IMR-90 (cell line): ENCODE data around the gene KLF16. TPM values are rescaled to one million over a fixed set of nuclear protein-coding genes. Genes with fewer than 3 reads are reported as not detected.

Source experiments
- ATAC-seq: fragments of 200-7000 bp; cut with Tn5 transposase; 2 replicates; pipeline ENCODE4 v1.9.1; 2020; ENCODE audit warnings: low read depth, mild to moderate bottlenecking, moderate library complexity
- BruUV-seq: library from RNA; stranded (reverse); fragments of 400-500 nt; replicated peaks from 2 replicates; lab custom pipeline; 2021; lab: Mats Ljungman, UMichigan
- CTCF ChIA-PET: fragments of 300-600 bp; formaldehyde crosslinking; extraction: SDS; loops from one replicate; lab custom pipeline; 2021; ENCODE audit warnings: antibody characterized with exemption; lab: Yijun Ruan, JAX
- POLR2A ChIA-PET: fragments of 300-600 bp; sonication (Branson Sonifier 250); formaldehyde crosslinking; loops from one replicate; lab custom pipeline; 2022; ENCODE audit warnings: antibody characterized with exemption; ENCODE audit not compliant: unreplicated experiment; lab: Charles Lee
- DNase-seq: peaks from one replicate; pipeline ENCODE4 v3.0.0; 2013
- H2AFZ ChIP-seq: replicated peaks from 2 replicates; pipeline ENCODE3; 2013; ENCODE audit warnings: low read length, mild to moderate bottlenecking; ENCODE audit not compliant: poor library complexity
- H2AK5ac ChIP-seq: 2 replicates; pipeline ENCODE4 v1.6.1; 2013; ENCODE audit warnings: low read depth, low read length, inconsistent platforms
- H2AK9ac ChIP-seq: replicated peaks from 2 replicates; pipeline ENCODE3; 2013; ENCODE audit warnings: mild to moderate bottlenecking, low read depth, low read length, moderate library complexity; ENCODE audit not compliant: poor library complexity
- H2BK120ac ChIP-seq: 2 replicates; pipeline ENCODE4 v1.6.1; 2013; ENCODE audit warnings: low read depth, low read length, inconsistent platforms
- H2BK15ac ChIP-seq: 3 replicates; pipeline ENCODE4 v1.6.1; 2013; ENCODE audit warnings: low read depth, low read length, inconsistent platforms
- H2BK20ac ChIP-seq: 2 replicates; pipeline ENCODE4 v1.6.1; 2013; ENCODE audit warnings: low read depth, mild to moderate bottlenecking, inconsistent platforms, low read length, moderate library complexity
- H2BK5ac ChIP-seq: 2 replicates; pipeline ENCODE4 v1.6.1; 2013; ENCODE audit warnings: mild to moderate bottlenecking, low read depth, low read length, inconsistent platforms; ENCODE audit not compliant: poor library complexity, severe bottlenecking
- H3K14ac ChIP-seq: replicated peaks from 2 replicates; pipeline ENCODE4 v1.6.1; 2013; ENCODE audit warnings: low read depth, low read length, inconsistent platforms
- H3K18ac ChIP-seq: 2 replicates; pipeline ENCODE4 v1.6.1; 2013; ENCODE audit warnings: low read depth, low read length, control low read depth
- H3K23ac ChIP-seq: 2 replicates; pipeline ENCODE4 v1.6.1; 2013; ENCODE audit warnings: low read depth, low read length, inconsistent platforms
- H3K27ac ChIP-seq: 2 replicates; pipeline ENCODE4 v1.5.1; 2013; ENCODE audit warnings: mild to moderate bottlenecking, control low read depth, low read length; ENCODE audit not compliant: insufficient read depth
- H3K27me3 ChIP-seq: 2 replicates; pipeline ENCODE4 v1.6.1; 2013; ENCODE audit warnings: low read length; ENCODE audit not compliant: control insufficient read depth, insufficient read depth
- H3K36me3 ChIP-seq: 2 replicates; pipeline ENCODE4 v1.6.1; 2013; ENCODE audit warnings: low read length, mixed read lengths; ENCODE audit not compliant: control insufficient read depth, insufficient read depth
- H3K4ac ChIP-seq: 2 replicates; pipeline ENCODE4 v1.6.1; 2013; ENCODE audit warnings: low read depth, low read length, inconsistent platforms
- H3K4me1 ChIP-seq: 2 replicates; pipeline ENCODE4 v1.6.1; 2013; ENCODE audit warnings: low read length, mixed read lengths; ENCODE audit not compliant: control insufficient read depth, insufficient read depth
- H3K4me2 ChIP-seq: 2 replicates; pipeline ENCODE4 v1.6.1; 2013; ENCODE audit warnings: low read depth, mild to moderate bottlenecking, control low read depth, low read length, moderate library complexity
- H3K4me3 ChIP-seq: 2 replicates; pipeline ENCODE4 v1.5.1; 2013; ENCODE audit warnings: low read depth, mild to moderate bottlenecking, control low read depth, low read length, moderate library complexity; ENCODE audit not compliant: insufficient read depth
- H3K56ac ChIP-seq: 2 replicates; pipeline ENCODE4 v1.6.1; 2013; ENCODE audit warnings: low read length, inconsistent platforms; ENCODE audit not compliant: insufficient read depth; ENCODE audit errors: extremely low read depth
- H3K79me1 ChIP-seq, 2 experiments: 2 replicates each; pipeline ENCODE4 v1.6.1; 2013; ENCODE audit warnings: low read length in 2 of 2, inconsistent platforms in 1 of 2, low read depth in 1 of 2
- H3K9ac ChIP-seq: 2 replicates; pipeline ENCODE4 v1.6.1; 2013; ENCODE audit warnings: low read depth, low read length, control low read depth
- H3K9me1 ChIP-seq: 2 replicates; pipeline ENCODE4 v1.6.1; 2013; ENCODE audit warnings: low read length, inconsistent platforms; ENCODE audit not compliant: insufficient read depth
- H3K9me3 ChIP-seq: 2 replicates; pipeline ENCODE4 v1.6.1; 2013; ENCODE audit warnings: low read length; ENCODE audit not compliant: control insufficient read depth, insufficient read depth
- H4K20me1 ChIP-seq: 2 replicates; pipeline ENCODE4 v1.6.1; 2013; ENCODE audit warnings: low read length, inconsistent platforms; ENCODE audit not compliant: insufficient read depth
- H4K5ac ChIP-seq: 2 replicates; pipeline ENCODE4 v1.6.1; 2013; ENCODE audit warnings: mild to moderate bottlenecking, low read depth, low read length, control low read depth
- H4K8ac ChIP-seq, 2 experiments: 2 replicates each; pipeline ENCODE4 v1.6.1; 2013; ENCODE audit warnings: low read depth in 2 of 2, low read length in 2 of 2, control low read depth in 1 of 2, inconsistent platforms in 1 of 2
- H4K91ac ChIP-seq: 2 replicates; pipeline ENCODE4 v1.6.1; 2013; ENCODE audit warnings: low read depth, low read length, inconsistent platforms; ENCODE audit not compliant: insufficient read depth
- BHLHE40 ChIP-seq: fragments of 150-350 bp; IDR thresholded peaks from 2 replicates; pipeline ENCODE4 v1.6.1; 2016; ENCODE audit warnings: mild to moderate bottlenecking, low read depth, low read length
- CEBPB ChIP-seq: IDR thresholded peaks from 2 replicates; pipeline ENCODE4 v1.6.1; 2012; ENCODE audit warnings: low read depth, low read length, improper control_type of control experiment
- CHD1 ChIP-seq: IDR thresholded peaks from 2 replicates; pipeline ENCODE4 v1.6.1; 2012; ENCODE audit warnings: low read depth, low read length, improper control_type of control experiment
- FOS ChIP-seq: fragments of 150-350 bp; IDR thresholded peaks from 2 replicates; pipeline ENCODE4 v1.6.1; 2016; ENCODE audit warnings: low read depth, low read length
- MAFK ChIP-seq: IDR thresholded peaks from 2 replicates; pipeline ENCODE4 v1.6.1; 2012; ENCODE audit warnings: low read depth, low read length, improper control_type of control experiment
- MAZ ChIP-seq: IDR thresholded peaks from 2 replicates; pipeline ENCODE4 v1.6.1; 2012; ENCODE audit warnings: low read depth, mild to moderate bottlenecking, low read length, improper control_type of control experiment, moderate library complexity, borderline replicate concordance
- MXI1 ChIP-seq: IDR thresholded peaks from 2 replicates; pipeline ENCODE4 v1.6.1; 2012; ENCODE audit warnings: low read depth, mild to moderate bottlenecking, low read length, moderate library complexity, borderline replicate concordance
- NFE2L2 ChIP-seq: fragments of 150-350 bp; IDR thresholded peaks from 2 replicates; pipeline ENCODE4 v1.6.1; 2016; ENCODE audit warnings: low read depth, mild to moderate bottlenecking, low read length
- POLR2A ChIP-seq: IDR thresholded peaks from 2 replicates; pipeline ENCODE4 v1.6.1; 2012; ENCODE audit warnings: mild to moderate bottlenecking, low read depth, low read length
- RAD21 ChIP-seq: IDR thresholded peaks from 2 replicates; pipeline ENCODE4 v1.6.1; 2012; ENCODE audit warnings: low read length, improper control_type of control experiment
- RCOR1 ChIP-seq: IDR thresholded peaks from 2 replicates; pipeline ENCODE4 v1.6.1; 2012; ENCODE audit warnings: mild to moderate bottlenecking, low read length, improper control_type of control experiment; ENCODE audit not compliant: insufficient replicate concordance
- RFX5 ChIP-seq: IDR thresholded peaks from 2 replicates; pipeline ENCODE4 v1.8.0; 2012; ENCODE audit warnings: low read depth, mild to moderate bottlenecking, low read length, moderate library complexity
- SMC3 ChIP-seq: fragments of 150-350 bp; IDR thresholded peaks from 2 replicates; pipeline ENCODE4 v1.6.1; 2016; ENCODE audit warnings: low read depth, mild to moderate bottlenecking, antibody characterized with exemption, low read length, moderate library complexity
- WGBS, 2 experiments: methylation state at CpG; one replicate each; pipeline versions ENCODE4 v1.1.5 to v1.1.7; 2013; ENCODE audit warnings: missing lambda C conversion rate in 2 of 2; ENCODE audit not compliant: insufficient read length in 1 of 2; ENCODE audit errors: extremely low coverage in 2 of 2; 5-methylcytosine and 5-hydroxymethylcytosine counted together
- dilution Hi-C: fragments of 300-500 bp; cut with HindIII; formaldehyde crosslinking; loops from one replicate; pipeline ENCODE4 v1.14.3; 2018; ENCODE audit warnings: low sequenced_read_pairs; ENCODE audit not compliant: unreplicated experiment
- in situ Hi-C: fragments of 300-500 bp; cut with MboI; formaldehyde crosslinking; loops from 3 replicates; pipeline ENCODE4 v1.14.3; 2019; ENCODE audit warnings: low sequenced_read_pairs, inconsistent platforms, mixed read lengths
- intact Hi-C: fragments of 100-400 bp; cut with micrococcal nuclease; formaldehyde crosslinking; loops from 2 replicates; pipeline ENCODE4 v1.10.0; 2022
- polyA plus RNA-seq, 3 experiments: library from polyadenylated mRNA; depleted of rRNA; stranded (reverse); fragments of >200 nt; gene quantifications; 2 replicates each; pipeline ENCODE4 v1.2.3, GENCODE V29; 2012; ENCODE audit warnings: low replicate concordance in 1 of 3
- total RNA-seq: library from RNA; depleted of rRNA; stranded (reverse); fragments of >200 nt; gene quantifications from 2 replicates; pipeline ENCODE4 v1.2.3, GENCODE V29; 2012
- TF ChIP-seq, protein P1 (sequence below): conservative IDR thresholded peaks from 2 replicates; pipeline ENCODE4 v1.5.1; 2012; ENCODE audit warnings: mild to moderate bottlenecking, low read depth, low read length, improper control_type of control experiment
- TF ChIP-seq, protein P2 (sequence below): fragments of 150-350 bp; IDR thresholded peaks from 2 replicates; pipeline ENCODE4 v1.6.1; 2016; ENCODE audit warnings: low read depth, mild to moderate bottlenecking, low read length, moderate library complexity, borderline replicate concordance

Gene KLF16
- total and polyA plus RNA-seq, 2 of the 4 experiments (the other 2 are of a cell fraction) = 0.90 to 13.1 TPM

DNA sequence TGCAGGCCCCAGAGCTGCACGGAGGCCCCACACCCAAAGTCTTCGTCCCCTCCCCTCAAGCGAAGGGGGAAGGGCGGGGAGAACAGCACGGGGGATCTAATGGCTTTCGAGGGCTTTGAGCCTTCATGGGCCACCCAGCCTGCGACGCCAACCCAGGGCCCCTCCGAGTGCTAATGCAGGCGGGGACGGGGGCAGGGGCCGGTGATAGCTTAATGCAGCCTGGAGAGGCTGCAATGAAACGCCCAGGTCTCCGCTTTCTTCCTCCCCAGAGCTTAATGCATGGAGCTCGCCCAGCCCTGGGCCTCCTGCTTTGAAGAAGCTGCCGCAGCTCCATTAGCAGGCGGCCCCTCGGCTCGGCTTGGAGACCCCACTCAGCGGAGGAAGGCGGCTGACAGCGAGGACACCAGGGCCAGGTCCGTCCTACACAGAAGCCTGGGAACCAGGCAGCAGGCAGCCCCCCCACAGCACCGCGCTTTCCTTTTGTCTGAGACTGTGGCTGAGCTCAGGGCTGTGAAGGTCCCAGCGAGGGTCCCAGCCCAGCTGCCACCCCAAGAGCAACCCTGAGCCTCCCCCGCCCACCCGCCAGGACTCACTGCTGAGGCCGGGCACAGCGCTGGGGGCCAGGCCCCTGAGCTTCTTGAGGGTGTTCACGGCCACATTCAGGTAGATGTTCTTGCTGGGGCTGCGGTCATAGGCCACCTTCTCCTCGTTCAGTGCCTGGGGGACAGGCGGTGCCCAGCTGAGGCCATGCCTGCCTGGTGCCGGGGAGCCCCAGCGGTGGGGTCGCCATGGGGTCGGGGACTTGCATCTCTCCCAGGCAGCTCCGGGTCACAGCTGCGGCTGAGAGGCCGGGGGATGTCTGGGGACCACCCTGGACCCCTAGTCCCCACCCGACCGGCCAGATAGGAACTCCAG is 43.8 kb downstream of the KLF16 start:
- H3K9me3 ChIP-seq = no peaks in the 10 kb centered on the region
- H2AK5ac ChIP-seq = no peak overlapping the region
- H3K27ac ChIP-seq = no peak overlapping the region
- no peaks in the 10 kb centered on the region for H3K4me1 ChIP-seq
- H4K20me1 ChIP-seq = no peaks in the 10 kb centered on the region; the same call in 1 of the 2 replicates
- H3K4me2 ChIP-seq = no peak overlapping the region
- H3K9ac ChIP-seq = no peak overlapping the region
- H3K79me1 ChIP-seq = peaks cover 0 to 19% of the 10 kb centered on the region in 2 experiments; a peak in 2 of 4 replicates
- H2BK5ac ChIP-seq = no peak overlapping the region
- H3K18ac ChIP-seq = no peak overlapping the region
- POLR2A ChIA-PET = no interaction called here
- H3K27me3 ChIP-seq = no peaks in the 10 kb centered on the region
- H2AK9ac ChIP-seq = no peak overlapping the region
- no peak overlapping the region for H2BK20ac ChIP-seq
- 72% methylated on average over 31 of the region's 43 CpGs; no CpG with 5 or more reads in 1 of the 2 experiments for WGBS, 2 experiments
- no peak overlapping the region for H3K14ac ChIP-seq
- H4K8ac ChIP-seq = no peak overlapping the region
- no peak overlapping the region for H3K4ac ChIP-seq
- in situ Hi-C loops = no loop called here
- dilution Hi-C loops = no loop called here
- H4K5ac ChIP-seq = no peak overlapping the region
- no peak overlapping the region for H3K23ac ChIP-seq
- H2BK120ac ChIP-seq = no peak overlapping the region
- CTCF ChIA-PET = no interaction called here
- no peak overlapping the region for H3K56ac ChIP-seq
- no peak overlapping the region for H2BK15ac ChIP-seq
- intact Hi-C loops = no loop called here
- BruUV-seq = no TSS peak
- no peak overlapping the region for H4K91ac ChIP-seq
- DNase-seq (no peak), ATAC-seq (no peak)
- H3K4me3 ChIP-seq = no peak overlapping the region
- H2AFZ ChIP-seq = no peak overlapping the region
- no peaks in the 10 kb centered on the region for H3K9me1 ChIP-seq
- peaks cover 63% of the 10 kb centered on the region for H3K36me3 ChIP-seq
- TF ChIP-seq RAD21 (no peak), CHD1 (no peak), MXI1 (no peak), SMC3 (no peak), MAZ (no peak), NFE2L2 (no peak), RFX5 (no peak), POLR2A (no peak), CEBPB (no peak), RCOR1 (no peak), MAFK (no peak), BHLHE40 (no peak), FOS (no peak)
- TF ChIP-seq, protein P1, sequence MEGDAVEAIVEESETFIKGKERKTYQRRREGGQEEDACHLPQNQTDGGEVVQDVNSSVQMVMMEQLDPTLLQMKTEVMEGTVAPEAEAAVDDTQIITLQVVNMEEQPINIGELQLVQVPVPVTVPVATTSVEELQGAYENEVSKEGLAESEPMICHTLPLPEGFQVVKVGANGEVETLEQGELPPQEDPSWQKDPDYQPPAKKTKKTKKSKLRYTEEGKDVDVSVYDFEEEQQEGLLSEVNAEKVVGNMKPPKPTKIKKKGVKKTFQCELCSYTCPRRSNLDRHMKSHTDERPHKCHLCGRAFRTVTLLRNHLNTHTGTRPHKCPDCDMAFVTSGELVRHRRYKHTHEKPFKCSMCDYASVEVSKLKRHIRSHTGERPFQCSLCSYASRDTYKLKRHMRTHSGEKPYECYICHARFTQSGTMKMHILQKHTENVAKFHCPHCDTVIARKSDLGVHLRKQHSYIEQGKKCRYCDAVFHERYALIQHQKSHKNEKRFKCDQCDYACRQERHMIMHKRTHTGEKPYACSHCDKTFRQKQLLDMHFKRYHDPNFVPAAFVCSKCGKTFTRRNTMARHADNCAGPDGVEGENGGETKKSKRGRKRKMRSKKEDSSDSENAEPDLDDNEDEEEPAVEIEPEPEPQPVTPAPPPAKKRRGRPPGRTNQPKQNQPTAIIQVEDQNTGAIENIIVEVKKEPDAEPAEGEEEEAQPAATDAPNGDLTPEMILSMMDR = no peak
- TF ChIP-seq, protein P2, sequence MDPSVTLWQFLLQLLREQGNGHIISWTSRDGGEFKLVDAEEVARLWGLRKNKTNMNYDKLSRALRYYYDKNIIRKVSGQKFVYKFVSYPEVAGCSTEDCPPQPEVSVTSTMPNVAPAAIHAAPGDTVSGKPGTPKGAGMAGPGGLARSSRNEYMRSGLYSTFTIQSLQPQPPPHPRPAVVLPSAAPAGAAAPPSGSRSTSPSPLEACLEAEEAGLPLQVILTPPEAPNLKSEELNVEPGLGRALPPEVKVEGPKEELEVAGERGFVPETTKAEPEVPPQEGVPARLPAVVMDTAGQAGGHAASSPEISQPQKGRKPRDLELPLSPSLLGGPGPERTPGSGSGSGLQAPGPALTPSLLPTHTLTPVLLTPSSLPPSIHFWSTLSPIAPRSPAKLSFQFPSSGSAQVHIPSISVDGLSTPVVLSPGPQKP = no peak
